Mesothelial cell of epicardium (in vitro differentiated cells): ENCODE results near the gene EFHC1. TPM values are rescaled to one million over a fixed set of nuclear protein-coding genes. Genes with fewer than 3 reads are reported as not detected.

Experiments
- DNase-seq, 2 experiments: peaks; one replicate each; pipeline ENCODE4 v3.0.0; 2021; ENCODE audit warnings: low spot score in 2 of 2; ENCODE audit not compliant: unreplicated experiment in 2 of 2
- H3K27ac Mint-ChIP-seq: 2 replicates; pipeline ENCODE4 v1.8.0; 2021; ENCODE audit warnings: mixed read lengths
- H3K27me3 Mint-ChIP-seq: 2 replicates; pipeline ENCODE4 v1.8.0; 2021; ENCODE audit warnings: low read depth, mixed read lengths
- H3K36me3 Mint-ChIP-seq: 2 replicates; pipeline ENCODE4 v1.8.0; 2021; ENCODE audit warnings: mixed read lengths
- H3K4me1 Mint-ChIP-seq: 2 replicates; pipeline ENCODE4 v1.8.0; 2021; ENCODE audit warnings: mixed read lengths
- H3K4me3 Mint-ChIP-seq: 2 replicates; pipeline ENCODE4 v1.8.0; 2021; ENCODE audit warnings: mild to moderate bottlenecking, moderate library complexity, mixed read lengths
- H3K9me3 Mint-ChIP-seq: 2 replicates; pipeline ENCODE4 v1.8.0; 2021; ENCODE audit warnings: mixed read lengths
- total RNA-seq: library from RNA; stranded (reverse); gene quantifications from 3 replicates; pipeline ENCODE4 v1.2.1, GENCODE V29; 2021
- TF ChIP-seq, protein P1 (sequence below): fragments of 200-600 bp; sonication (generic); IDR thresholded peaks from one replicate; pipeline ENCODE4 v1.5.0; 2021; ENCODE audit warnings: antibody characterized with exemption; ENCODE audit not compliant: unreplicated experiment

Gene EFHC1
- total RNA-seq, 1 donor from 2014 or later = 34.4 TPM

DNA sequence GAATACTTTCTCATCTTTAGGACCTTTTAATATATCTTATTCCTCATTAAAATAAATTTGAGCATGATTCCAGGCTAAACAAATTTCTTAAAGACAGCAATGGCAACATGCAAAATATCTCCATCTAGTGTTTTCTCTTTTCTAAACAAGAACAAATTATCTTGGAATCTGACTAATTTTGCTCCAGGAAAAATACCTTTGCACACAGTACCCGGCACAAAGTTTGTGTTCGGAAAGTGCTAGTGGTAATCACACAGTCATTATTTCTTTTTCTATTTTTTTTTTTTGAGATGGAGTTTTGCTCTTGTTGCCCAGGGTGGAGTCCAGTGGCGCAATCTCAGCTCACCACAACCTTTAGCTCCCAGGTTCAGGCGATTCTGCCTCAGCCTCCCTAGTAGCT is 8.2 kb upstream of the EFHC1 start:
- no peak overlapping the region for H3K4me3 Mint-ChIP-seq
- no peak for DNase-seq
- no peak overlapping the region for H3K27ac Mint-ChIP-seq
- H3K36me3 Mint-ChIP-seq = no peaks in the 10 kb centered on the region
- TF ChIP-seq, protein P1, sequence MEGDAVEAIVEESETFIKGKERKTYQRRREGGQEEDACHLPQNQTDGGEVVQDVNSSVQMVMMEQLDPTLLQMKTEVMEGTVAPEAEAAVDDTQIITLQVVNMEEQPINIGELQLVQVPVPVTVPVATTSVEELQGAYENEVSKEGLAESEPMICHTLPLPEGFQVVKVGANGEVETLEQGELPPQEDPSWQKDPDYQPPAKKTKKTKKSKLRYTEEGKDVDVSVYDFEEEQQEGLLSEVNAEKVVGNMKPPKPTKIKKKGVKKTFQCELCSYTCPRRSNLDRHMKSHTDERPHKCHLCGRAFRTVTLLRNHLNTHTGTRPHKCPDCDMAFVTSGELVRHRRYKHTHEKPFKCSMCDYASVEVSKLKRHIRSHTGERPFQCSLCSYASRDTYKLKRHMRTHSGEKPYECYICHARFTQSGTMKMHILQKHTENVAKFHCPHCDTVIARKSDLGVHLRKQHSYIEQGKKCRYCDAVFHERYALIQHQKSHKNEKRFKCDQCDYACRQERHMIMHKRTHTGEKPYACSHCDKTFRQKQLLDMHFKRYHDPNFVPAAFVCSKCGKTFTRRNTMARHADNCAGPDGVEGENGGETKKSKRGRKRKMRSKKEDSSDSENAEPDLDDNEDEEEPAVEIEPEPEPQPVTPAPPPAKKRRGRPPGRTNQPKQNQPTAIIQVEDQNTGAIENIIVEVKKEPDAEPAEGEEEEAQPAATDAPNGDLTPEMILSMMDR = no peak
- H3K4me1 Mint-ChIP-seq = peaks cover 19% of the 10 kb centered on the region
- H3K9me3 Mint-ChIP-seq = no peaks in the 10 kb centered on the region
- H3K27me3 Mint-ChIP-seq = no peaks in the 10 kb centered on the region

- TF ChIP-seq, protein P1 = no peak
- H3K4me3 Mint-ChIP-seq = no peak overlapping the region
- H3K9me3 Mint-ChIP-seq = no peaks in the 10 kb centered on the region
- H3K4me1 Mint-ChIP-seq = peaks cover 15% of the 10 kb centered on the region
- H3K36me3 Mint-ChIP-seq = no peaks in the 10 kb centered on the region
- no peaks in the 10 kb centered on the region for H3K27me3 Mint-ChIP-seq
- no peak for DNase-seq
- H3K27ac Mint-ChIP-seq = no peak overlapping the region
These were observed 4.8 kb upstream of the EFHC1 start for GRCh38 chr6:52415333-52415732.

GRCh38 chr6:52415917-52416628 is 4.1 kb upstream of the EFHC1 start:
- TF ChIP-seq, protein P1 = no peak
- H3K4me1 Mint-ChIP-seq = peaks cover 15% of the 10 kb centered on the region
- H3K27ac Mint-ChIP-seq = no peak overlapping the region
- no peaks in the 10 kb centered on the region for H3K9me3 Mint-ChIP-seq
- no peaks in the 10 kb centered on the region for H3K27me3 Mint-ChIP-seq
- no peaks in the 10 kb centered on the region for H3K36me3 Mint-ChIP-seq
- no peak for DNase-seq
- no peak overlapping the region for H3K4me3 Mint-ChIP-seq

- no peak for DNase-seq
- no peak overlapping the region for H3K4me3 Mint-ChIP-seq
- H3K36me3 Mint-ChIP-seq = no peaks in the 10 kb centered on the region
- H3K27ac Mint-ChIP-seq = no peak overlapping the region
- no peaks in the 10 kb centered on the region for H3K9me3 Mint-ChIP-seq
- no peaks in the 10 kb centered on the region for H3K27me3 Mint-ChIP-seq
- peaks cover 15% of the 10 kb centered on the region for H3K4me1 Mint-ChIP-seq
- TF ChIP-seq, protein P1 = peak; percentile 85
These were observed 3.5 kb upstream of the EFHC1 start for GRCh38 chr6:52416629-52417151.

DNA sequence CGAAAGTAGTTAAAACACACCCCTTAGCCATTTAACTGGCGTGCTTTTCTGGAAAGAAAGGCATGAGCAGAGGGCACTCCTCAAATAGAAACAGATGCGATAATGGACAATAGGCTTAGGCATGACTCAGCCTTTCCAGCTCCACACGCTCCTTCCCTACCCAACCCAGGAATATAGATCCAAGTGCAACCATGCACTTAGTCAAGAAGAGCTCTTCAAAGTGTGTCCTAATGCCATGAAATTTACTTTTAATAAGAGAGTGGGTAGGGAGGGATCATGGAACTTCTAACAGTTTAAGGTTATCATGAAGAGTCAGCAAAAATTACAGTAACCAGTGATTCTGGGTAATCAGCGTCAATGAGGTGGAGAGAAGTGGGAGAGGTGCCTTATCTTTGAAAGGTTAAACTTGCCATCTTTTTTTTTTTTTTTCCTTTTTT is 2.4 kb upstream of the EFHC1 start:
- DNase-seq = no peak
- Mint-ChIP-seq H3K27ac (no peak overlapping the region), H3K27me3 (no peaks in the 10 kb centered on the region), H3K4me1 (peaks cover 13% of the 10 kb centered on the region), H3K9me3 (no peaks in the 10 kb centered on the region), H3K4me3 (no peak overlapping the region), H3K36me3 (no peaks in the 10 kb centered on the region)
- TF ChIP-seq, protein P1 = no peak
